ENCODE results near the gene PTMS.

The PTMS gene

GRCh38 chr12:6788972-6789924 is 23.1 kb downstream of the PTMS start, which contains the start of gene CD4:
Gene CD4 (plus strand): TSS chr12:6789528. CDS start chr12:6800139, 10,611 bp downstream.
- no peak for DNase-seq (ENCODE audit: low read depth)

GRCh38 chr12:6790496-6791150 is 24.5 kb downstream of the PTMS start:
- no peak for DNase-seq (ENCODE audit: low read depth)

- no peak for DNase-seq (ENCODE audit: low read depth)
Measured at GRCh38 chr12:6791931-6792520, 25.9 kb downstream of the PTMS start.

GRCh38 chr12:6792522-6793201 is 26.5 kb downstream of the PTMS start:
- no peak for DNase-seq (ENCODE audit: low read depth)

GRCh38 chr12:6795088-6795487 is 28.9 kb downstream of the PTMS start:
- no peak for DNase-seq (ENCODE audit: low read depth)

GRCh38 chr12:6796576-6796975 is 30.4 kb downstream of the PTMS start:
- DNase-seq (ENCODE audit: low read depth), result no peak

- no peak for DNase-seq (ENCODE audit: low read depth)
Measured at GRCh38 chr12:6799147-6799546, 33.0 kb downstream of the PTMS start.

GRCh38 chr12:6807170-6807569 is 41.0 kb downstream of the PTMS start:
- DNase-seq (ENCODE audit: low read depth), result no peak

- no peak for DNase-seq (ENCODE audit: low read depth)
Measured at GRCh38 chr12:6809056-6809455, 42.9 kb downstream of the PTMS start.

- DNase-seq (ENCODE audit: low read depth), result no peak
Measured at GRCh38 chr12:6810758-6811157, 44.6 kb downstream of the PTMS start.

- no peak for DNase-seq (ENCODE audit: low read depth)
Measured at GRCh38 chr12:6813363-6813762, 47.2 kb downstream of the PTMS start.

GRCh38 chr12:6816598-6816997 is 50.4 kb downstream of the PTMS start:
- DNase-seq (ENCODE audit: low read depth), result no peak

- DNase-seq (ENCODE audit: low read depth), result no peak
Measured at GRCh38 chr12:6817098-6817497, 50.9 kb downstream of the PTMS start.

GRCh38 chr12:6817662-6818157 is 51.5 kb downstream of the PTMS start:
- no peak for DNase-seq (ENCODE audit: low read depth)

GRCh38 chr12:6818222-6818621 is 52.1 kb downstream of the PTMS start:
- DNase-seq (ENCODE audit: low read depth), result no peak

GRCh38 chr12:6818645-6819044 is 52.5 kb downstream of the PTMS start:
- DNase-seq (ENCODE audit: low read depth), result no peak

- DNase-seq (ENCODE audit: low read depth), result no peak
Measured at GRCh38 chr12:6819106-6820030, 53.2 kb downstream of the PTMS start.

GRCh38 chr12:6820166-6820565 is 54.0 kb downstream of the PTMS start:
- DNase-seq (ENCODE audit: low read depth), result no peak

Data from HS-5 (cell line).